ENCODE measurements around the gene RBM7.

- TF ChIP-seq, protein P1, sequence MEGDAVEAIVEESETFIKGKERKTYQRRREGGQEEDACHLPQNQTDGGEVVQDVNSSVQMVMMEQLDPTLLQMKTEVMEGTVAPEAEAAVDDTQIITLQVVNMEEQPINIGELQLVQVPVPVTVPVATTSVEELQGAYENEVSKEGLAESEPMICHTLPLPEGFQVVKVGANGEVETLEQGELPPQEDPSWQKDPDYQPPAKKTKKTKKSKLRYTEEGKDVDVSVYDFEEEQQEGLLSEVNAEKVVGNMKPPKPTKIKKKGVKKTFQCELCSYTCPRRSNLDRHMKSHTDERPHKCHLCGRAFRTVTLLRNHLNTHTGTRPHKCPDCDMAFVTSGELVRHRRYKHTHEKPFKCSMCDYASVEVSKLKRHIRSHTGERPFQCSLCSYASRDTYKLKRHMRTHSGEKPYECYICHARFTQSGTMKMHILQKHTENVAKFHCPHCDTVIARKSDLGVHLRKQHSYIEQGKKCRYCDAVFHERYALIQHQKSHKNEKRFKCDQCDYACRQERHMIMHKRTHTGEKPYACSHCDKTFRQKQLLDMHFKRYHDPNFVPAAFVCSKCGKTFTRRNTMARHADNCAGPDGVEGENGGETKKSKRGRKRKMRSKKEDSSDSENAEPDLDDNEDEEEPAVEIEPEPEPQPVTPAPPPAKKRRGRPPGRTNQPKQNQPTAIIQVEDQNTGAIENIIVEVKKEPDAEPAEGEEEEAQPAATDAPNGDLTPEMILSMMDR (IDR thresholded peaks at IDR 0.05; ENCODE audit: insufficient read depth, low read depth, low read length), result no peak
- TF ChIP-seq EZH2 (IDR thresholded peaks at IDR 0.05; ENCODE audit: insufficient read depth, low read length), result no peak
Measured at GRCh38 chr11:114362326-114362725, 38.1 kb upstream of the RBM7 start.

Measured in astrocyte (in vitro differentiated cells and primary cell).